Activated naive CD4-positive, alpha-beta T cell treated with anti-CD3 and anti-CD28 coated beads, Interleukin-2, amount 10 ng/mL, durations not matched to agents 7 days and 5 days (primary cell): ENCODE measurements around the gene SLC7A14.

Source experiments
- CTCF ChIA-PET: fragments of 350-600 bp; sonication (Branson Sonifier 250); formaldehyde crosslinking; loops from one replicate; lab custom pipeline; 2021; ENCODE audit warnings: antibody characterized with exemption; lab: Charles Lee
- DNase-seq: peaks from one replicate; pipeline ENCODE4 v3.0.0-alpha.2; 2020
- H3K27ac Mint-ChIP-seq: one replicate; pipeline ENCODE4 v1.8.0; 2021; ENCODE audit warnings: mild to moderate bottlenecking, moderate library complexity, mixed read lengths
- H3K27me3 Mint-ChIP-seq: one replicate; pipeline ENCODE4 v1.8.0; 2021; ENCODE audit warnings: mild to moderate bottlenecking, mixed read lengths
- H3K36me3 Mint-ChIP-seq: one replicate; pipeline ENCODE4 v1.8.0; 2021; ENCODE audit warnings: mixed read lengths
- H3K4me1 Mint-ChIP-seq: one replicate; pipeline ENCODE4 v1.8.0; 2021; ENCODE audit warnings: mixed read lengths
- H3K4me3 Mint-ChIP-seq: one replicate; pipeline ENCODE4 v1.8.0; 2021; ENCODE audit warnings: mild to moderate bottlenecking, moderate library complexity, mixed read lengths
- H3K9me3 Mint-ChIP-seq: one replicate; pipeline ENCODE4 v1.8.0; 2021; ENCODE audit warnings: mixed read lengths

Gene SLC7A14

GRCh38 chr3:170421111-170421641, 164.7 kb downstream of the SLC7A14 start:
- Mint-ChIP-seq H3K27me3 (peaks cover 73% of the 10 kb centered on the region), H3K4me1 (peaks cover 15% of the 10 kb centered on the region), H3K4me3 (no peak overlapping the region), H3K9me3 (no peaks in the 10 kb centered on the region), H3K27ac (no peak overlapping the region), H3K36me3 (no peaks in the 10 kb centered on the region)
- no peak for DNase-seq
- CTCF ChIA-PET: interaction anchor here (0.7 kb wide), 1 partner anchor 275 kb away, joined by 3 read pairs; no protein-coding TSS in a partner anchor

GRCh38 chr3:170420307-170420821, 165.5 kb downstream of the SLC7A14 start:
- Mint-ChIP-seq H3K36me3 (no peaks in the 10 kb centered on the region), H3K27me3 (peaks cover 68% of the 10 kb centered on the region), H3K4me1 (peaks cover 15% of the 10 kb centered on the region), H3K9me3 (no peaks in the 10 kb centered on the region), H3K27ac (no peak overlapping the region), H3K4me3 (no peak overlapping the region)
- CTCF ChIA-PET: interaction anchor here (0.7 kb wide), 1 partner anchor 276 kb away, joined by 3 read pairs; no protein-coding TSS in a partner anchor
- DNase-seq: no peak

GRCh38 chr3:170419557-170420087, 166.3 kb downstream of the SLC7A14 start:
- Mint-ChIP-seq H3K27ac (no peak overlapping the region), H3K4me3 (no peak overlapping the region)
- DNase-seq: no peak

GRCh38 chr3:170418422-170419398, 167.2 kb downstream of the SLC7A14 start, which contains the start of gene CLDN11:
TSS of gene CLDN11 (plus strand) at chr3:170418868. CDS start at chr3:170419067, 199 bp downstream.
- Mint-ChIP-seq H3K27ac (no peak within 1 kb of the TSS), H3K4me1 (peaks cover 15% of the 10 kb centered on the region), H3K9me3 (no peaks in the 10 kb centered on the region), H3K4me3 (peak within 1 kb of the TSS; percentile 60), H3K27me3 (peaks cover 54% of the 10 kb centered on the region), H3K36me3 (no peaks in the 10 kb centered on the region)
- DNase-seq: no peak
- CTCF ChIA-PET: interaction anchor here (1.3 to 10.1 kb wide), 2 partner anchors 13 to 393 kb away, joined by 3 to 164 read pairs; no protein-coding TSS in a partner anchor

More at GRCh38 chr3:170419557-170420087, 166.3 kb downstream of the SLC7A14 start:
- no peaks in the 10 kb centered on the region for H3K36me3 Mint-ChIP-seq
- peaks cover 15% of the 10 kb centered on the region for H3K4me1 Mint-ChIP-seq
- H3K9me3 Mint-ChIP-seq: no peaks in the 10 kb centered on the region
- CTCF ChIA-PET: interaction anchor here (10.1 kb wide), 1 partner anchor 392 kb away, joined by 164 read pairs; no protein-coding TSS in a partner anchor
- peaks cover 61% of the 10 kb centered on the region for H3K27me3 Mint-ChIP-seq

DNA sequence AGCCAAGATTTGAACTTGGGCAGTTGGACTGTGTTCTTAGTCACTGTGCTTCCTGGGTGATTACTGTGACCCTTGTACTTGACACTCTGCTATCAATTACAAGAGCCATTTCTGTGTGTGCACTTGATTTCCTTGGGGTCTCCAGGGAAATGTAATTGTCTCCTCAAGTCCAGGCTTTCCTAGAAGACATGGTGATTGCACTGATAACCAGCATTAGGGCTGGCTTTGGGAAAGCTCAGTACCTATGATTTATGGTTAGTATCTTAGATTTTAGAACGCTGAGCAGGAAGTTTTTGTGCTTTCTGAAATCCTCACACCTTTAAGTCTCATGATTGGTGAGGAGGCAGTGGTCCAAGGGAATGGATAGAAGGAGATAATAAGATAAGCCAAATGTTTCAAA, 168.8 kb downstream of the SLC7A14 start:
- H3K27me3 Mint-ChIP-seq: peaks cover 61% of the 10 kb centered on the region
- H3K27ac Mint-ChIP-seq: no peak overlapping the region
- CTCF ChIA-PET: interaction anchor here (0.6 to 10.1 kb wide), 3 partner anchors 15 to 395 kb away, joined by 3 to 164 read pairs (median 3); no protein-coding TSS in a partner anchor
- no peak for DNase-seq
- H3K9me3 Mint-ChIP-seq: no peaks in the 10 kb centered on the region
- no peaks in the 10 kb centered on the region for H3K36me3 Mint-ChIP-seq
- H3K4me1 Mint-ChIP-seq: peaks cover 15% of the 10 kb centered on the region
- no peak overlapping the region for H3K4me3 Mint-ChIP-seq

DNA sequence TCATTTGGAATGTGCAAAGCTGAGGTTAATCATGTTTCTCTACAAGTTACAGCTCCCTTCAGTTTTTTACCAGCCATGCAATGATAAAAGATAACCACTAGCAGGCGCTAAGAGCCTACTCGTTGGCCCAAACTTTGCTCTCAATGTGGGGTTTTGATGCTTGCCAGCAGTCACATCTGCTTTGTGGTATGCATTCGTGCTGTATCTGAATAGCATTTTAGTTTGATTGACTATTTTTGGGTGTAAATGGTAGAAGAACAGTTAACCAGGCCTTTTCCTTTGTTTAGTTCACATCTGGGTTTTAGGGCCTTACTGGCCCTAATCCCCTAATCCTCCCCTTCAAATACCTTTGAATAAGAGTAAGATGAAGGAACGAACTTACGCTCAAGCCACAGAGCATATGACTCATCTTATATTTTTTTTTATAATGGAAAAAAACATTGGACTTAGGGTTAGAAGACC, 171.6 kb downstream of the SLC7A14 start:
- DNase-seq: peak; percentile 52
- Mint-ChIP-seq H3K36me3 (no peaks in the 10 kb centered on the region), H3K27me3 (peaks cover 37% of the 10 kb centered on the region), H3K9me3 (no peaks in the 10 kb centered on the region), H3K4me1 (peaks cover 8% of the 10 kb centered on the region), H3K4me3 (no peak overlapping the region), H3K27ac (no peak overlapping the region)
- CTCF ChIA-PET: interaction anchor here (0.7 to 10.1 kb wide), 29 partner anchors 9 to 651 kb away, joined by 3 to 164 read pairs (median 3); no protein-coding TSS in a partner anchor

DNA sequence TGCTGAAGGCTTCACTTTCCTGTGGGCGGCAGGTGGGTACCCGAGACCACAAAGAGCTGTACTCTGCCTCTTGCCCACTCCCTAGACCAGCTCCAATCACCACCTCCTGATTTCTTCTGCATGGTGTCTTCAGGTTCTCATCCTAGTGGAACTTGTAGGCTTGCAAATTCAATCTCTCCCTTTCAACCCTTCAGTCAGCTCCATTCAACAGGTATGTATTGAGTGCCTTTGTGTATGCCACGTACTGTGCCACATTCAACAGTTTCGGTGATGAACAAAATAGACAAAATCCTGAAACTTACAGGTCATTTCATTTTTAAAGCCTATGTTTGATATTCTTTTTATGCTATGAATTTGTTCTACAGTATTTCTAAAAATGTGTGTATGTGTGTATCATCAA, 172.6 kb downstream of the SLC7A14 start:
- H3K4me3 Mint-ChIP-seq: no peak overlapping the region
- peaks cover 3% of the 10 kb centered on the region for H3K4me1 Mint-ChIP-seq
- CTCF ChIA-PET: interaction anchor here (0.8 to 10.1 kb wide), 14 partner anchors 10 to 650 kb away, joined by 3 to 164 read pairs (median 4); no protein-coding TSS in a partner anchor
- peaks cover 27% of the 10 kb centered on the region for H3K27me3 Mint-ChIP-seq
- H3K9me3 Mint-ChIP-seq: no peaks in the 10 kb centered on the region
- no peak for DNase-seq
- no peaks in the 10 kb centered on the region for H3K36me3 Mint-ChIP-seq
- H3K27ac Mint-ChIP-seq: no peak overlapping the region

DNA sequence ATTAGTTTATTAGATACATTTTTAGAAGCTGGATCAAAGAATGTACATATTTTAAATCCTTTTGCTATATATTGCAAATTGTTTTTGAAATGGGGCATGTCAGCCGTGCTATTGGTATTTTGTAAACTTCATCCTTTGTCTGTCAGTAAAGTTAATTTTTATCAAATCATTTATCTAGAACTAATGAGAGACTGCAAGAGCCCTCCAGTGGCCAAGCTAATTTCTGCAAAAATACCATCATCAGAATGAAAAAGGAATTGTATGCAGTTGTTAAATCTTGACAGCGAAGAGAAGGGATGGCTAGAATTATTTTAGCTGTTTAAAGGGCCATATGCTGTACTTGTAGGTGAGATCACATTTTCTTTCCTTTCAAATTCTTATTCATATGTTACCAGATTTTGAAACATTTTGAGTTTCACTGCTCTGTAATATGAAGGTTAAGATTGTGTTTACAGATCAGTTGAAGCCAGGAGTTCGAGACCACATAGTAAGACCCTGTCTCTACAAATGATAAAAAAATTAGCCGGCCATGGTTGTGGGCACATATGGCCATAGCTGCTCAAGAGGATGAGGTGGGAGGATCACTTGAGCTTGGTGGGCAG, 175.3 kb downstream of the SLC7A14 start:
- Mint-ChIP-seq H3K4me3 (no peak overlapping the region), H3K27ac (no peak overlapping the region), H3K36me3 (no peaks in the 10 kb centered on the region), H3K27me3 (peaks cover 10% of the 10 kb centered on the region), H3K4me1 (no peaks in the 10 kb centered on the region), H3K9me3 (no peaks in the 10 kb centered on the region)
- DNase-seq: no peak
- CTCF ChIA-PET: interaction anchor here (0.6 to 10.1 kb wide), 13 partner anchors 16 to 585 kb away, joined by 3 to 164 read pairs (median 4); no protein-coding TSS in a partner anchor
